Measurements from ENCODE around the gene FHL3. TPM values are rescaled to one million over a fixed set of nuclear protein-coding genes. Genes with fewer than 3 reads are reported as not detected.

The FHL3 gene
- total and polyA plus RNA-seq, 2 experiments from 2014 or later, result 28.3 to 49.0 TPM

DNA sequence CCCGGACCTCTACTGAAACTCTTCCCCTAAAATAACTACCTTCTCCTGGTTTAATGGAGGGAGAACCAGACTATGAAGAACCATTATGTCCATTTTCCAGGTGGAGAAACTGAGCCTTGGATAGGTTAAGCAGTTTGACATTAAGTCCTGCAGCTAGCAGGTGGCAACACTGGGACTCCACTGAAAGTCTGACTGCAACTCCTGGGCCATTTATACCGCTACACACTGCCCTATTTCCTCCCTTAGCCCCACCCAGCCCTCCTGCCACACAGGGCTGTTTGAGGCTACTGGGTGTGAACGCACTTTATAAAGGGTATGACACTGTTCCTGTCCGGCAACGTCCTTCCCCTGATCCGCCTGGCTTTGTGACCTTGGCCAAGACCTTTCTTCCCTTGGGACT, 58.0 kb downstream of the FHL3 start:
- no peak for DNase-seq (ENCODE audit: low spot score)
- Histone ChIP-seq H3K9me2 (ENCODE audit: insufficient read depth) (no peaks in the 10 kb centered on the region), H3K27ac (ENCODE audit: low read depth) (no peak overlapping the region), H4K20me1 (replicated peaks; ENCODE audit: insufficient read depth) (no peaks in the 10 kb centered on the region), H3K36me3 (ENCODE audit: insufficient read depth) (no peaks in the 10 kb centered on the region), H2AFZ (peak overlapping the region; percentile 75), H3K27me3 (ENCODE audit: insufficient read depth) (no peaks in the 10 kb centered on the region), H3K79me2 (replicated peaks; ENCODE audit: insufficient read depth) (no peaks in the 10 kb centered on the region), H3K4me2 (peak overlapping the region; percentile 91; the same call in 1 of the 2 replicates), H3F3A (replicated peaks; ENCODE audit: low read depth) (0 out of 2 replicates have a peak, but pooled peaks cover 3% of the 10 kb centered on the region), H3K4me3 (peak overlapping the region; percentile 66; the same call in 1 of the 2 replicates), H3K4me1 (ENCODE audit: insufficient read depth) (peaks cover 3% of the 10 kb centered on the region; the same call in 1 of the 2 replicates)
- Mint-ChIP-seq H3K4me1 (peaks cover 13% of the 10 kb centered on the region), H3K36me3 (ENCODE audit: low read depth) (peaks cover 5% of the 10 kb centered on the region; the same call in 1 of the 3 replicates), H3K27ac (no peak overlapping the region; the same call in 1 of the 2 replicates), H3K4me3 (peak overlapping the region; percentile 96), H3K27me3 (ENCODE audit: insufficient read depth, low read depth, poor library complexity) (peaks cover 2% of the 10 kb centered on the region), H3K9me3 (no peaks in the 10 kb centered on the region)
- ATAC-seq, result no peak
- TF ChIP-seq ZNF114 (CRISPR knock-in tag; IDR thresholded peaks at IDR 0.05), result no peak
- TF ChIP-seq NANOG (IDR thresholded peaks at IDR 0.05; ENCODE audit: borderline replicate concordance), result no peak
- TF ChIP-seq, protein P1, sequence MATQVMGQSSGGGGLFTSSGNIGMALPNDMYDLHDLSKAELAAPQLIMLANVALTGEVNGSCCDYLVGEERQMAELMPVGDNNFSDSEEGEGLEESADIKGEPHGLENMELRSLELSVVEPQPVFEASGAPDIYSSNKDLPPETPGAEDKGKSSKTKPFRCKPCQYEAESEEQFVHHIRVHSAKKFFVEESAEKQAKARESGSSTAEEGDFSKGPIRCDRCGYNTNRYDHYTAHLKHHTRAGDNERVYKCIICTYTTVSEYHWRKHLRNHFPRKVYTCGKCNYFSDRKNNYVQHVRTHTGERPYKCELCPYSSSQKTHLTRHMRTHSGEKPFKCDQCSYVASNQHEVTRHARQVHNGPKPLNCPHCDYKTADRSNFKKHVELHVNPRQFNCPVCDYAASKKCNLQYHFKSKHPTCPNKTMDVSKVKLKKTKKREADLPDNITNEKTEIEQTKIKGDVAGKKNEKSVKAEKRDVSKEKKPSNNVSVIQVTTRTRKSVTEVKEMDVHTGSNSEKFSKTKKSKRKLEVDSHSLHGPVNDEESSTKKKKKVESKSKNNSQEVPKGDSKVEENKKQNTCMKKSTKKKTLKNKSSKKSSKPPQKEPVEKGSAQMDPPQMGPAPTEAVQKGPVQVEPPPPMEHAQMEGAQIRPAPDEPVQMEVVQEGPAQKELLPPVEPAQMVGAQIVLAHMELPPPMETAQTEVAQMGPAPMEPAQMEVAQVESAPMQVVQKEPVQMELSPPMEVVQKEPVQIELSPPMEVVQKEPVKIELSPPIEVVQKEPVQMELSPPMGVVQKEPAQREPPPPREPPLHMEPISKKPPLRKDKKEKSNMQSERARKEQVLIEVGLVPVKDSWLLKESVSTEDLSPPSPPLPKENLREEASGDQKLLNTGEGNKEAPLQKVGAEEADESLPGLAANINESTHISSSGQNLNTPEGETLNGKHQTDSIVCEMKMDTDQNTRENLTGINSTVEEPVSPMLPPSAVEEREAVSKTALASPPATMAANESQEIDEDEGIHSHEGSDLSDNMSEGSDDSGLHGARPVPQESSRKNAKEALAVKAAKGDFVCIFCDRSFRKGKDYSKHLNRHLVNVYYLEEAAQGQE (IDR thresholded peaks at IDR 0.05; ENCODE audit: unreplicated experiment), result no peak
- TF ChIP-seq ZNF331 (CRISPR knock-in tag; IDR thresholded peaks at IDR 0.05; ENCODE audit: low read depth), result no peak
- TF ChIP-seq EZH2 (IDR thresholded peaks at IDR 0.05; ENCODE audit: low read depth, unreplicated experiment), result no peak
- no peak for TF ChIP-seq CREB1 (CRISPR knock-in tag; IDR thresholded peaks at IDR 0.05; ENCODE audit: low read depth)
- TF ChIP-seq POLR2AphosphoS5 (IDR thresholded peaks at IDR 0.05; ENCODE audit: low read depth), result no peak
- no peak for TF ChIP-seq STAT1 (IDR thresholded peaks at IDR 0.05; ENCODE audit: unreplicated experiment)
- TF ChIP-seq, protein P2, sequence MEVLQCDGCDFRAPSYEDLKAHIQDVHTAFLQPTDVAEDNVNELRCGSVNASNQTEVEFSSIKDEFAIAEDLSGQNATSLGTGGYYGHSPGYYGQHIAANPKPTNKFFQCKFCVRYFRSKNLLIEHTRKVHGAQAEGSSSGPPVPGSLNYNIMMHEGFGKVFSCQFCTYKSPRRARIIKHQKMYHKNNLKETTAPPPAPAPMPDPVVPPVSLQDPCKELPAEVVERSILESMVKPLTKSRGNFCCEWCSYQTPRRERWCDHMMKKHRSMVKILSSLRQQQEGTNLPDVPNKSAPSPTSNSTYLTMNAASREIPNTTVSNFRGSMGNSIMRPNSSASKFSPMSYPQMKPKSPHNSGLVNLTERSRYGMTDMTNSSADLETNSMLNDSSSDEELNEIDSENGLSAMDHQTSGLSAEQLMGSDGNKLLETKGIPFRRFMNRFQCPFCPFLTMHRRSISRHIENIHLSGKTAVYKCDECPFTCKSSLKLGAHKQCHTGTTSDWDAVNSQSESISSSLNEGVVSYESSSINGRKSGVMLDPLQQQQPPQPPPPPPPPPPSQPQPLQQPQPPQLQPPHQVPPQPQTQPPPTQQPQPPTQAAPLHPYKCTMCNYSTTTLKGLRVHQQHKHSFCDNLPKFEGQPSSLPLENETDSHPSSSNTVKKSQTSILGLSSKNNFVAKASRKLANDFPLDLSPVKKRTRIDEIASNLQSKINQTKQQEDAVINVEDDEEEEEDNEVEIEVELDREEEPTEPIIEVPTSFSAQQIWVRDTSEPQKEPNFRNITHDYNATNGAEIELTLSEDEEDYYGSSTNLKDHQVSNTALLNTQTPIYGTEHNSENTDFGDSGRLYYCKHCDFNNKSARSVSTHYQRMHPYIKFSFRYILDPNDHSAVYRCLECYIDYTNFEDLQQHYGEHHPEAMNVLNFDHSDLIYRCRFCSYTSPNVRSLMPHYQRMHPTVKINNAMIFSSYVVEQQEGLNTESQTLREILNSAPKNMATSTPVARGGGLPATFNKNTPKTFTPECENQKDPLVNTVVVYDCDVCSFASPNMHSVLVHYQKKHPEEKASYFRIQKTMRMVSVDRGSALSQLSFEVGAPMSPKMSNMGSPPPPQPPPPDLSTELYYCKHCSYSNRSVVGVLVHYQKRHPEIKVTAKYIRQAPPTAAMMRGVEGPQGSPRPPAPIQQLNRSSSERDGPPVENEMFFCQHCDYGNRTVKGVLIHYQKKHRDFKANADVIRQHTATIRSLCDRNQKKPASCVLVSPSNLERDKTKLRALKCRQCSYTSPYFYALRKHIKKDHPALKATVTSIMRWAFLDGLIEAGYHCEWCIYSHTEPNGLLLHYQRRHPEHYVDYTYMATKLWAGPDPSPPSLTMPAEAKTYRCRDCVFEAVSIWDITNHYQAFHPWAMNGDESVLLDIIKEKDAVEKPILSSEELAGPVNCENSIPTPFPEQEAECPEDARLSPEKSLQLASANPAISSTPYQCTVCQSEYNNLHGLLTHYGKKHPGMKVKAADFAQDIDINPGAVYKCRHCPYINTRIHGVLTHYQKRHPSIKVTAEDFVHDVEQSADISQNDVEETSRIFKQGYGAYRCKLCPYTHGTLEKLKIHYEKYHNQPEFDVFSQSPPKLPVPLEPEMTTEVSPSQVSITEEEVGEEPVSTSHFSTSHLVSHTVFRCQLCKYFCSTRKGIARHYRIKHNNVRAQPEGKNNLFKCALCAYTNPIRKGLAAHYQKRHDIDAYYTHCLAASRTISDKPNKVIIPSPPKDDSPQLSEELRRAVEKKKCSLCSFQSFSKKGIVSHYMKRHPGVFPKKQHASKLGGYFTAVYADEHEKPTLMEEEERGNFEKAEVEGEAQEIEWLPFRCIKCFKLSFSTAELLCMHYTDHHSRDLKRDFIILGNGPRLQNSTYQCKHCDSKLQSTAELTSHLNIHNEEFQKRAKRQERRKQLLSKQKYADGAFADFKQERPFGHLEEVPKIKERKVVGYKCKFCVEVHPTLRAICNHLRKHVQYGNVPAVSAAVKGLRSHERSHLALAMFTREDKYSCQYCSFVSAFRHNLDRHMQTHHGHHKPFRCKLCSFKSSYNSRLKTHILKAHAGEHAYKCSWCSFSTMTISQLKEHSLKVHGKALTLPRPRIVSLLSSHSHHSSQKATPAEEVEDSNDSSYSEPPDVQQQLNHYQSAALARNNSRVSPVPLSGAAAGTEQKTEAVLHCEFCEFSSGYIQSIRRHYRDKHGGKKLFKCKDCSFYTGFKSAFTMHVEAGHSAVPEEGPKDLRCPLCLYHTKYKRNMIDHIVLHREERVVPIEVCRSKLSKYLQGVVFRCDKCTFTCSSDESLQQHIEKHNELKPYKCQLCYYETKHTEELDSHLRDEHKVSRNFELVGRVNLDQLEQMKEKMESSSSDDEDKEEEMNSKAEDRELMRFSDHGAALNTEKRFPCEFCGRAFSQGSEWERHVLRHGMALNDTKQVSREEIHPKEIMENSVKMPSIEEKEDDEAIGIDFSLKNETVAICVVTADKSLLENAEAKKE (CRISPR knock-in tag; IDR thresholded peaks at IDR 0.05), result no peak
- TF ChIP-seq, protein P3, sequence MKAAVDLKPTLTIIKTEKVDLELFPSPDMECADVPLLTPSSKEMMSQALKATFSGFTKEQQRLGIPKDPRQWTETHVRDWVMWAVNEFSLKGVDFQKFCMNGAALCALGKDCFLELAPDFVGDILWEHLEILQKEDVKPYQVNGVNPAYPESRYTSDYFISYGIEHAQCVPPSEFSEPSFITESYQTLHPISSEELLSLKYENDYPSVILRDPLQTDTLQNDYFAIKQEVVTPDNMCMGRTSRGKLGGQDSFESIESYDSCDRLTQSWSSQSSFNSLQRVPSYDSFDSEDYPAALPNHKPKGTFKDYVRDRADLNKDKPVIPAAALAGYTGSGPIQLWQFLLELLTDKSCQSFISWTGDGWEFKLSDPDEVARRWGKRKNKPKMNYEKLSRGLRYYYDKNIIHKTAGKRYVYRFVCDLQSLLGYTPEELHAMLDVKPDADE (IDR thresholded peaks at IDR 0.05), result no peak
- TF ChIP-seq EZH2phosphoT487 (IDR thresholded peaks at IDR 0.05; ENCODE audit: unreplicated experiment), result no peak
- TF ChIP-seq JUNB (IDR thresholded peaks at IDR 0.05; ENCODE audit: unreplicated experiment), result no peak
- TF ChIP-seq, protein P4, sequence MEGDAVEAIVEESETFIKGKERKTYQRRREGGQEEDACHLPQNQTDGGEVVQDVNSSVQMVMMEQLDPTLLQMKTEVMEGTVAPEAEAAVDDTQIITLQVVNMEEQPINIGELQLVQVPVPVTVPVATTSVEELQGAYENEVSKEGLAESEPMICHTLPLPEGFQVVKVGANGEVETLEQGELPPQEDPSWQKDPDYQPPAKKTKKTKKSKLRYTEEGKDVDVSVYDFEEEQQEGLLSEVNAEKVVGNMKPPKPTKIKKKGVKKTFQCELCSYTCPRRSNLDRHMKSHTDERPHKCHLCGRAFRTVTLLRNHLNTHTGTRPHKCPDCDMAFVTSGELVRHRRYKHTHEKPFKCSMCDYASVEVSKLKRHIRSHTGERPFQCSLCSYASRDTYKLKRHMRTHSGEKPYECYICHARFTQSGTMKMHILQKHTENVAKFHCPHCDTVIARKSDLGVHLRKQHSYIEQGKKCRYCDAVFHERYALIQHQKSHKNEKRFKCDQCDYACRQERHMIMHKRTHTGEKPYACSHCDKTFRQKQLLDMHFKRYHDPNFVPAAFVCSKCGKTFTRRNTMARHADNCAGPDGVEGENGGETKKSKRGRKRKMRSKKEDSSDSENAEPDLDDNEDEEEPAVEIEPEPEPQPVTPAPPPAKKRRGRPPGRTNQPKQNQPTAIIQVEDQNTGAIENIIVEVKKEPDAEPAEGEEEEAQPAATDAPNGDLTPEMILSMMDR (conservative IDR thresholded peaks at IDR 0.05; ENCODE audit: low read depth in 2 of 2), result no peak

All from GM23338 (cell line).